Activated CD8-positive, alpha-beta T cell treated with anti-CD3 and anti-CD28 coated beads for 36 hours (primary cell): ENCODE data around the gene GPR157. TPM values are rescaled to one million over a fixed set of nuclear protein-coding genes. Genes with fewer than 3 reads are reported as not detected.

Source experiments
- ATAC-seq: fragments of 200-7000 bp; cut with Tn5 transposase; one replicate; pipeline ENCODE4 v1.10.0; 2021; ENCODE audit warnings: mild to moderate bottlenecking, moderate library complexity
- CTCF ChIA-PET: fragments of 350-600 bp; sonication (Branson Sonifier 250); formaldehyde crosslinking; loops from one replicate; lab custom pipeline; 2021; ENCODE audit warnings: antibody characterized with exemption; lab: Charles Lee
- POLR2A ChIA-PET: fragments of 350-600 bp; sonication (Branson Sonifier 250); formaldehyde crosslinking; loops from one replicate; lab custom pipeline; 2021; ENCODE audit warnings: antibody characterized with exemption; lab: Charles Lee
- DNase-seq: peaks from one replicate; pipeline ENCODE4 v3.0.0-alpha.2; 2020
- H3K27ac Mint-ChIP-seq: one replicate; pipeline ENCODE4 v1.8.0; 2021; ENCODE audit warnings: mild to moderate bottlenecking, mixed read lengths
- H3K27me3 Mint-ChIP-seq: one replicate; pipeline ENCODE4 v1.8.0; 2021; ENCODE audit warnings: mixed read lengths
- H3K36me3 Mint-ChIP-seq: one replicate; pipeline ENCODE4 v1.8.0; 2021; ENCODE audit warnings: low read depth, mixed read lengths
- H3K4me1 Mint-ChIP-seq: one replicate; pipeline ENCODE4 v1.8.0; 2021; ENCODE audit warnings: low read depth, mixed read lengths
- H3K4me3 Mint-ChIP-seq: one replicate; pipeline ENCODE4 v1.8.0; 2021; ENCODE audit warnings: mild to moderate bottlenecking, moderate library complexity, mixed read lengths
- H3K9me3 Mint-ChIP-seq: one replicate; pipeline ENCODE4 v1.8.0; 2021; ENCODE audit warnings: mixed read lengths
- CTCF ChIP-seq: fragments of 200-600 bp; IDR thresholded peaks from one replicate; pipeline ENCODE4 v1.8.0; 2022; ENCODE audit warnings: antibody characterized with exemption, mild to moderate bottlenecking
- intact Hi-C: fragments of 100-400 bp; cut with micrococcal nuclease; formaldehyde crosslinking; loops from one replicate; pipeline ENCODE4 v1.10.0; 2022
- total RNA-seq, 2 experiments: library from RNA; stranded (reverse); gene quantifications; one replicate each; pipeline ENCODE4 v1.2.3, GENCODE V29; 2021

GPR157 gene
- total RNA-seq, 2 experiments from 2014 or later = 3.4 to 4.7 TPM

DNA sequence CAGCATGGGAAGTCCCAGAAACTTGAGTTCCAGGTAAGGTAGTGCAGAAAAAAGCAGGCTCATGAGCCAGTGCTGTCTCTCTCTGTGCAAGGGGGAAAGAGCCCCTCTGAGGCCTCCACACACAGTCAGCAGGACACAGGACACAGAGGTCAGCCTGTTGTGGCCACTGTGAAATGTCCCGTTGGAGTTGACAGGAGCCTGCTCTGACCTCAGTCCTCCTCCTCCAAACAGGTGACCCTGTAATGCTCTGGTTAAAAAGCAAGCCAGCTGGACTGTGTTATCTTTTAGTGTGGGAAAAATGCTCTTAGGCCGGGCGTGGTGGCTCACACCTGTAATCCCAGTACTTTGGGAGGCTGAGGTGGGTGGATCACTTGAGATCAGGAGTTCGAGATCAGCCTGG is 24.2 kb upstream of the GPR157 start:
- H3K27me3 Mint-ChIP-seq = no peaks in the 10 kb centered on the region
- H3K27ac Mint-ChIP-seq = no peak overlapping the region
- H3K4me3 Mint-ChIP-seq = no peak overlapping the region
- ChIA-PET CTCF (no interaction called here), POLR2A (no interaction called here)
- DNase-seq = no peak
- ATAC-seq = no peak
- intact Hi-C loops = no loop called here
- no peaks in the 10 kb centered on the region for H3K36me3 Mint-ChIP-seq
- TF ChIP-seq CTCF = no peak
- no peaks in the 10 kb centered on the region for H3K9me3 Mint-ChIP-seq
- H3K4me1 Mint-ChIP-seq = no peaks in the 10 kb centered on the region

GRCh38 chr1:9152535-9152934 is 23.6 kb upstream of the GPR157 start:
- Mint-ChIP-seq H3K4me1 (no peaks in the 10 kb centered on the region), H3K27me3 (no peaks in the 10 kb centered on the region), H3K4me3 (no peak overlapping the region), H3K36me3 (no peaks in the 10 kb centered on the region), H3K27ac (no peak overlapping the region), H3K9me3 (no peaks in the 10 kb centered on the region)
- no peak for TF ChIP-seq CTCF
- intact Hi-C loops = no loop called here
- ATAC-seq (no peak), DNase-seq (no peak)
- CTCF ChIA-PET = interaction anchor here (2.0 kb wide), 1 partner anchor 10 kb away, joined by 8 read pairs; no protein-coding TSS in a partner anchor
- POLR2A ChIA-PET = no interaction called here

GRCh38 chr1:9151328-9151860 is 22.5 kb upstream of the GPR157 start:
- CTCF ChIA-PET = interaction anchor here (2.0 kb wide), 1 partner anchor 9 kb away, joined by 8 read pairs; no protein-coding TSS in a partner anchor
- H3K9me3 Mint-ChIP-seq = no peaks in the 10 kb centered on the region
- H3K27me3 Mint-ChIP-seq = no peaks in the 10 kb centered on the region
- ATAC-seq (no peak), DNase-seq (no peak)
- intact Hi-C loops = no loop called here
- no peaks in the 10 kb centered on the region for H3K36me3 Mint-ChIP-seq
- no peak overlapping the region for H3K27ac Mint-ChIP-seq
- no peak overlapping the region for H3K4me3 Mint-ChIP-seq
- TF ChIP-seq CTCF = no peak
- H3K4me1 Mint-ChIP-seq = no peaks in the 10 kb centered on the region
- POLR2A ChIA-PET = no interaction called here

- no peak for TF ChIP-seq CTCF
- no peaks in the 10 kb centered on the region for H3K36me3 Mint-ChIP-seq
- no peaks in the 10 kb centered on the region for H3K9me3 Mint-ChIP-seq
- no peak overlapping the region for H3K27ac Mint-ChIP-seq
- H3K4me3 Mint-ChIP-seq = no peak overlapping the region
- no peak for ATAC-seq
- intact Hi-C loops = no loop called here
- CTCF ChIA-PET = interaction anchor here (2.0 kb wide), 1 partner anchor 9 kb away, joined by 8 read pairs; no protein-coding TSS in a partner anchor
- H3K4me1 Mint-ChIP-seq = no peaks in the 10 kb centered on the region
- no peak for DNase-seq
- POLR2A ChIA-PET = no interaction called here
- no peaks in the 10 kb centered on the region for H3K27me3 Mint-ChIP-seq
These were observed 21.9 kb upstream of the GPR157 start for GRCh38 chr1:9150582-9151327.
